DMS114 treated with DMSO at 0.1 percent for 48 hours (cell line): ENCODE data around the gene ACACA.
"Not testable (repeated sequence)": the region's sequence is repeated elsewhere in the genome, so short reads cannot be mapped to it uniquely, and the experiment has no call there.

Experiments used
- DNase-seq: peaks from one replicate; lab custom pipeline; 2025; ENCODE audit not compliant: unreplicated experiment; lab: John Stamatoyannopoulos, UW

Gene ACACA

DNA sequence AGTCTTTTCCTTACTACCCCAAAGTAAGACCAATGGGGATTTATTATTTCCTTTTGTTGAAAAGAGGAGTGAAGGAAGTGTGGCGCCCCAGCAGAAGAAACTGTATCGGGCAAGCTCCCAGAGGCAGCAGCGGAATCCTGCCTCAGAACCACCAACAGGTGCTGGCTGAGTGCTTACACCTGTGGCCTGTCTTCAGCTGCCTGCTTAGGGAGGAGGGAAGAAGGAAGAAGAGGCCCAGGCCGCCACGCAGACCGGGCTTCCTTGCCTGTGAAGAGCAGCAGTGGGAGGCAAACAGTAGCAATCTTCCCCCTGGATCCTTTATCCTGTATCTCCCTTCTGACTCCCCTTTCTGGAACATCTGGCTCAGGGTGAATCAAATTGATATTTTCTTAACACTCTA, 323.2 kb downstream of the ACACA start:
- no peak for DNase-seq

DNA sequence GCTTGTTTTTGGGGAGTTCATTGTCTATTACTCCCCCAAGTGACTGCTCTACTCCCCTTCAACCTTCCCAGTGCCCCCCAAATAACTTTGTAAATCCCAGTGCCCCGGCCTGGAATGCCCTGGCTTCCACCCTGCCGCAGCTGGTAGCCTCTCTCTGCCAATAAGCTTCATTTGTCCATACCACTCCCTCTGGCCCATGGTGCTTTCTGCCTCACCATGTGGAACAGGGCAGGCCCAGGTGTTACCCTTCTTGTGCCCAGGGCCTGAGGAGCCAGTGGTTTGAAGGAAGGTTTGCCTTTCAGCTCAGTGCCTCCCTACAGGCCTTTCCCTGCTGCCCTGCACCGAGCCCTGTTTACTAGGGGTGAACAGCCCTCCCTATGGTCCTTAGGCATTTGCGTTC, 323.7 kb downstream of the ACACA start:
- no peak for DNase-seq

DNA sequence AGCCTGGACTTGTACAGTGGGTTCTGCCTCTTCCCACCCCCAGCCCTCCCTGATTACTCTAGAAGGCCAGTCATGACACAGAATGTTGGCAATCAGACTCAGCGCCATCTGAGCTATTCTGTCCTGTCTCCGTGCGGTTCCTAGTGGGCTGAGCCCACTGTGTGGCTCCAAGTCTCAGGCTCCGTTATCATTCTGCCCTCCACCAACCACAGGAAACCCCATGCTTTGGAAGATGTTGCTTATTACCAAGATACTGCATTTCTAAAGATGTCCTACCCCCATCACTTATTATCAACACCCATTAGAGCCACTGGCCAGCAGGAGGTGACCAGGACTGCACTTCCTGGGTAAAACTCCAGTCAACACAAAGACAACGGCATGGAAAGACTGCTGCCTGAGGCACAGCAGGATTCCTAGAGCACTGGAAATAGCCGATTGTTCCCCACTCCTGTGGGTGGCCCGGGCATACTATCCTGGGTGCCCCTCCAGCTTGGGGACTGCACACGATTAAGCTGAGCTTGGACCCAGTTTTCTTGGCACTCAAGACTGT, 324.2 kb downstream of the ACACA start:
- no peak for DNase-seq

DNA sequence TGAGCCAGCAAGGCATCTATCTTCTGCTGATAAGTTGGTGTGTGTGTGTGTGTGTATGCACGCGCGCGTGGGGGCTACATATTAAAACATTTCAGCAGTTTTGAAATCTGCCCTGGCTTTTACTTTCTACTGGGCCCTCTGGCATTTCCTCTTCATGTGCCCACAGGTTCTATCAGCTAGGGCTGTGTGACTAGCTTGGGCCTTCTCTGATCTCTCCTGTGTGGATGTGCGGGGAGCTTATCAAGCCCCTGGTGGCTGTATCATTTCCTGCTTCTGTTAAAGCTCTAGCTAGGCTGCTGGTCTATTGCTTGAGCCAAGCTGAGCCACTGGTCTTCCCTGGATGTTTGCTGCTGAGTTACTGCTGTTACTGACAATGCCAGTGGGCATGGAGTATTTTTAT, 325.3 kb downstream of the ACACA start:
- DNase-seq = no peak

- DNase-seq = no peak
Observed at GRCh38 chr17:37079735-37080134, 326.9 kb downstream of the ACACA start.

- no peak for DNase-seq
Observed at GRCh38 chr17:37079065-37079708, 327.4 kb downstream of the ACACA start.

DNA sequence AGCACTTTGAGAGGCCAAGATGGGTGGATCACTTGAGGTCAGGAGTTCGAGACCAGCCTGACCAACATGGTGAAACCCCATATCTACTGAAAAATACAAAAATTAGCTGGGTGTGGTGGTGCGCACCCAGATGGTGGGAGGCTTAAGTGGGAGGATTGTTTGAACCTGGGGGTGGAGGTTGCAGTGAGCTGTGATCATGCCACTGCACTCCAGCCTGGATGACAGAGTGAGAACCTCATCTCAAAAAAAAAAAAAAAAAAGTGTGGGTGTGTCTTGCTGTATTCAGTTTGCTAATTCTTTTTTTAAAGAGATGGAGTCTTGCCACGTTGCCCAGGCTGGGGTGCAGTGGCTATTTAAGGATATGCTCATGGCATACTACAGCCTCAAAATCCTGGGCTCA, 333.2 kb downstream of the ACACA start:
- not testable (repeated sequence) for DNase-seq

GRCh38 chr17:37069087-37069486, 337.5 kb downstream of the ACACA start:
- DNase-seq = no peak

- DNase-seq = no peak
Observed at GRCh38 chr17:37068266-37068665, 338.4 kb downstream of the ACACA start.

GRCh38 chr17:37067555-37068111, 339.0 kb downstream of the ACACA start:
- DNase-seq = no peak

GRCh38 chr17:37066322-37067255, 340.0 kb downstream of the ACACA start:
- DNase-seq = no peak

GRCh38 chr17:37065486-37066321, 340.9 kb downstream of the ACACA start:
- DNase-seq = no peak

DNA sequence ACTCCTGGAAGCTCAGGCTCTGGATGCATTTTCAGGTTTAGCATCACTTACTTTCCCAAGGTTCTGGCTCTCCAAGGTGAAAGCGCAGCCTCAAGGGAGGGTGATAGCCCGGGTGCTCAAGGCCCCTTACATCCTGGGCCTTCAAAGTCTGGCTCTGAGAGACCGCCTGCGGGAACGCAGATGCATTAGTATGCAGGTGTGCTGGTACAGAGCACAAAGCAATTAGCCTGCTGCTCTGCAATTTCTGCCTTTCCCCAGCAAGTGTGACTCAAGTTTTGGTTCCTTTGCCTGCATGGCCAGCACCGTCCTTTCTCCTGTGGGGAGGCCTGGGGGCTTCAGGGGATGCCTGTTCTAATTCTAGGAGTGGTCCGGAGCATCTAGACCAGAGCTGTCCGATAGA, 341.7 kb downstream of the ACACA start:
- no peak for DNase-seq

DNA sequence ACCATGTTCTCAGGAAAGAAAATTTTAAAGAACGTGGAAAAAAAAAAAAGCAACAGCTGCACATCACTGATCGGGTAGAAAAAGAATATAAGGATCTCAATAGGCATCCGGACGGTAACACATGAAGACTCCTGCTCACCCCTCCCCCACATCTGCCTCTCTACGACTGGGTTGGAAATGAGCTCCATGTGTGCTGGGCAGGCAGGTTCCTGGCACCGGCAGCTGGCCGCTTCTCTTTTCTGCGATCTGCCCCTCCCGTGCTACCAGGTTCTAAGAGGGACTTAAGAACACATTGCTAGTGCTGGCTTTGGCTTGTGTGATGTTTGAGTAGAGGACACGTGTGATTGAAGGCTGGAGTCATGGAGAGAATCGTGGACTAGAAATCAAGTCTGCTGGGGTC, 342.4 kb downstream of the ACACA start:
- DNase-seq = no peak

GRCh38 chr17:37062021-37062420, 344.6 kb downstream of the ACACA start:
- DNase-seq = no peak

DNA sequence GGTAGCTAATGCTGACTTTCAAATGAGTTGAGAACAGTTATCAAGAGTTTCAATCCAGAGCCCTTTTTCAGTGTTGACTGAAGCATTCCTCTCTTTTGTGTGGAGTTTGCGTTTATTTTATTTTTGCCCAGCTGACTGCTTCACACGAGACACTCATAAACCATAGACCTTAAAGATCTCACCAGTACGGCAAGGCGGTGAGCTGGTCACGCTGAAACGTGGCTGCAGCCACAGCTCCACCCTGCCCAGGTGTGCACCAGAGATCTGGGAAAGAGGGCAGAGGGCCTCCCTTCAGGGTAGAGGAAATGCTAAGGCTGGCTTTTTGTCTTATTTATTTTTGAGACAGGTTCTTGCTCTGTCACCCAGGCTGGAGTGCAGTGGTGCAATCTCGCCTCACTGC, 345.7 kb downstream of the ACACA start:
- no peak for DNase-seq

GRCh38 chr17:37060094-37060493, 346.5 kb downstream of the ACACA start:
- DNase-seq = no peak

- DNase-seq = no peak
Observed at GRCh38 chr17:37059493-37059892, 347.1 kb downstream of the ACACA start.

GRCh38 chr17:37056622-37057021, 350.0 kb downstream of the ACACA start:
- no peak for DNase-seq

DNA sequence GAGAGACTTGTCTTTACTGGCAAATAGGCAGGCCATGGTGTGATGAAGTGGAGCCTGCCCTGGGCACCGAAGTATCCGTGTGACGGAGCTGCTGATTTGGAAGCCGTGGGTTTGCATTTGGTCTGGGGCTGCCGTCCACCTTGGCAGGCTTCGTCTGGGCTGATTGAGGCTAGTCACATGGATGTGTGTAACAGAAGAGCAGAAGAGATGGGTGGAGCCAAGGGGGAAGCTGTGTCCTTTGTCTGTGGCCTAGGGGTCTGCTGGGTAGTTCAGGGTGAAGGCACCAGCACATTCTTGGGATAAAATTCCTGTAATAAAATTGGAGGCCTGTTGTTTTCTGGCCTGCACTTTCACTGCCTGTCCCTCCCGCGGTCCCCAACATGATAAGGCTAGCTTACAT, 351.7 kb downstream of the ACACA start:
- DNase-seq = no peak

- no peak for DNase-seq
Observed at GRCh38 chr17:37052450-37052849, 354.2 kb downstream of the ACACA start.
